ENCODE data around the gene R3HCC1L. TPM values are rescaled to one million over a fixed set of nuclear protein-coding genes. Genes with fewer than 3 reads are reported as not detected.

R3HCC1L gene
- total RNA-seq, 1 experiment from 2014 or later = 14.1 TPM

DNA sequence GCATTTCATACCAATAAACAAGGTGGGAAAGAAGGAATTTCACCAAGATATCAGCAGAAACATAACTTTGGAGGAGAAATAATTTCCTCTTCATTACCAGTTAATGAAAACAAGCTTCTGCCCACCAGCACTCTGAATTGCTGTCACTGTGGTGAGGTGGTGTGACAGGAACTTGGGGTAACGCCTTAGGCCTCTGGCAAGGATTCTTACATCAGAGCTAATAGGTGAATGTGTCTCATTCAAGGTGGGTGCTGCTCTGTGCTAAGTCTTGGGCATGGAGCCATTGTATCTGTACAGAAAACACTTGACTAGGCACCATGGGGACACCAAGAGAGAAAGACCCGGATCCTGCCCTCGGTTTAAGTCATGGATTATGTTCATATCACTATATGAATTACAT, 141.9 kb downstream of the R3HCC1L start:
- no peak for DNase-seq (ENCODE audit: low read depth)

DNA sequence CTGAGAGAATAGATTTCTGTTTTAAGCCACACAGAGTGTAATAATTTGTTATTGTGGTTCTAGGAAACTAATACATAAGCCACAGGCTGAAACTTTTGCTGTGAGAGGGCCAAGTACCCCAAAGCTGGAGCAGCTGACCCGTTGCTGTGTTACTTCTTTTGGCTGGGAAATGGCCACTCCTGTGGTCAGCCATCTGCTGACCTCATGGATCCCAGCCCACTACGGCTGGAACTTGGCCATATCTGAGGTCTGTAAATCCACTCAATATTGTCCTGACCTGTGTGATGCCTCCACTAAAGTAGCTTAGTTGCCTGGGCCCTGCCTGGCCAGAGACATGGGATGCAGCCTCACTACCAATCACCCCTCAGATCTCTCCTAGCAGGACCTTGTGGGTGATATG, 151.0 kb downstream of the R3HCC1L start:
- no peak for DNase-seq (ENCODE audit: low read depth)

DNA sequence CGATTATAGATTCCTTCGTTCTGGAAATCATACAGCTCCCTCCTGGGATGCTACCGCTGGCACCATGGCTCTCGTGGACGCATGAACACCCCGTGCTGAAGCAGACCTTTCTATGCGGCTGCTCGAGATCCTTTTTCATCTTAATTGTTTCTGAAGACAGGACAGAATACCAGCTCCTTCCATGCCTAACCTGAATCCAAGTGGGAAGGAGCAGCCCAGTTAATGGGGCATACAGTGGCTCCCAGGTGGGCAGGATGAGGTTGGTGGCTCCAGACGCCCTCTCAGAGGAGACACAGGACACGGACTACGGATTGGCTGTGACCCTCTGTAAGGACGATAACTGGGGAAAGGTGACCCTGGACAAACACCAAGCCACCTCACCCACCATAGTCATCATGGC, 152.0 kb downstream of the R3HCC1L start:
- no peak for DNase-seq (ENCODE audit: low read depth)

DNA sequence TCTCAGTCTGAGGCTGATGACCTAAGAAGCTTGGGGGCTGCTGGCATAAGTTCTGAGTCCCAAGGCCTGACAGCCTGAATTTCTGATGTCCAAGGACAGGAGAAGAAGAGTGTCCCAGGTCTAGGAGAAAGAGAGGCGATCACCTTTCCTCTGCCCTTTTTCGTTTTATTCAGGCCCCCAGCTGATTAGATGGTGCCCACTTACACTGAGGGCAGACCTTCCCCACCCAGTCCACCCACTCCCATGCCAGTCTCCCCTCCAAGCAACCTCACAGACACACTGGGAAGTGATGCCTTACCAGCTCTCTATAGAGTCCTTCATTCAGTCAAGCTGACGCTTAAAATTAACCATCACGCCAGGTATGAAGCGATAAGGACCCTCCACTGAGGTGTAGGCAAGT, 152.9 kb downstream of the R3HCC1L start:
- DNase-seq (ENCODE audit: low read depth) = no peak

DNA sequence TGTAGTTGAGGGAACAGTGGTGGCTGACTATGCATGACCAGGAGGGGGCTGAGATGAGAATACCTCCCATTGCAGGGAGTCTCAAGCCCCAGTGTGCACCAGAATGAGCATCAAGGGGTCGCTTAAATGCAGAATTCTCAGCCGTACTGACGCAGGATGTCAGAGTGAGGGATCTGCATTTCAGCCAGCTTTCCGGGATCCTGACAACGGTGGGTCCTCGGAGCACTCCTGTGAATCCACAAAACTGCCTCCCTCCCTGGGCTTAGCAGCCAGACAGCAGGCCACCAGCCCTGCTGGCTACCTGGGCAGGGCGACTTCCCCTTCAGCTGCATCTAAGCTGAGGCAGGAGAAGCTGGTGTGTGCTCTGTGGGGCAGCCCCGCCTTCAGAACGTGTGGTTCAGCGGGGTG, 155.3 kb downstream of the R3HCC1L start:
- no peak for DNase-seq (ENCODE audit: low read depth)

DNA sequence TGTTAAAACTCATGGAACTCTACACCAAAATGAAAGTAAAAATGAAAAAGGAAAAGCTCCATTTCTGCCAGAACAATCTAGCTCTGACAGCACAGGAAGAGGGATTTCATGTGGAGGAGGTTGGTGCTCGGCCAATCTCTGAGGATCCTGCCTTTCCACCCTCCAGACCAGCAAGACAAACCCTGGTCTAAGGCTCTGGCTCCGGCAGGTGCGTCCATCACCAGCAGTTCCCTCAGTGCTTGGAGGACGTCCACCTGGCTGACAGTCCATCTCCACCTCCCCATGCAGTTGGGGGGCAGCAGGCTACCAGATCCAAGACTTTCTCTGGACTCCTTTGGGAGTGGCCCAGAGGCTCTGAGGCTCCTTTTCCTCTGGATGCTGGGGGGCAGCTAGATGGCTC, 158.5 kb downstream of the R3HCC1L start:
- DNase-seq (ENCODE audit: low read depth) = no peak

DNA sequence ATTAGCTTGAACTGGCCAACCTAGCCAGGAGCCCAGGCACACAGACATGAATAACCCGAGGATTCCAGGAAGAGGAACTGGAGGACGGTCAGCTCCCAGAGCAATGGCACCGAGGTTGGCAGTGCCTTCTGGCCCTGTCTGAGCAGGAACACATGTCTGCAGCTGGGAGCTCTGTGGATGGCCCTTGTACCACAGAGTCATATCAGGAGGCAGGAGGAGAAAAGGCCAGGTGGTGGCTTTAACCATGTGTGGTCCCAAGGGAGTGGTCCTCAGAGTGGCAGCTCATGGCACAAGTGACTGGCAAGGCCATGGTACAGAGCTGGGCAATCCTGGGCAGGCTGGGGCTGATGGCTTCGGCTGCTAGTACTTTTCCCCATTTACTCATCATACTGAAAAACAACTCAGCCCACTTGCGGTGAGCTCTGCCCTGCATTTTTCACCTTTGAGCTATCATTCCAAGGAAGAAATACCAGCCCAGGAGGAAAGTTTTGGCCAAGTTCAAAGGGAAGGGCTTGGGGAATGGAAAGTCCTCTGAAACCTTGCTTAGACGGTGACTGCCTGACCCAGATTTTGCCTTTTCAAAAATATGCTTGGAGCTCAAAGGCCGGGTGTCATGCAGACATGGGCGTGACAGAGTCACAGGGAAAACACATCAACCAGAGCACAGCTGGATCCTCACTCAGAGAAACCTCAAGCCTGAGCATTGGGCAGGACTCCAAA, 159.3 kb downstream of the R3HCC1L start:
- DNase-seq (ENCODE audit: low read depth) = peak; percentile 61

DNA sequence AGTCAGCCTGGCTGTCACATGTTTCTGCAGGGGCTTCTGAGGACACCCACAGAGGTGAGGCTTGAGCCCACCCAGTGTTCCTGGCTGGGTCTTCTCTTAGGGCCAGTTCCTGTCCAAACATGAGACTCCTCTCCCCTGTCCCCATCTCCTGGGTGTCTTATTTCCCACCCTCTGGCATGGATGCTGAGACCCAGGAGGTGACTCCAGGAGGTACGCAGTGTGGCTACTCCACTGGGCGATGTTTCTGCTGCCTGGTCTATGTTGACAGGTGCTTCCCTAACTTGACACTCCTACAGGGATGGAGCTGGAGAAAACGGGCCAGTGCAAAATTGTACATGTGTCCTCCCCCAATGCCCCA, 159.8 kb downstream of the R3HCC1L start:
- DNase-seq (ENCODE audit: low read depth) = no peak

Other genes starting within 250 kb of the R3HCC1L start
- not detected in 2 replicates for gene CRTAC1, start 104.0 kb upstream of the R3HCC1L start, total RNA-seq (2014; rRNA removed; shearing (Covaris generic))
- 1.2 and 1.6 TPM in 2 replicates for gene LOXL4, start 133.5 kb downstream of the R3HCC1L start, total RNA-seq (2014; rRNA removed; shearing (Covaris generic))

Data from M059J (cell line).